Motor neuron (in vitro differentiated cells): ENCODE measurements around the gene IL1RAPL1. TPM values are rescaled to one million over a fixed set of nuclear protein-coding genes. Genes with fewer than 3 reads are reported as not detected.
"Not testable (repeated sequence)": the region's sequence is repeated elsewhere in the genome, so short reads cannot be mapped to it uniquely, and the experiment has no call there.

Experiments used
- ATAC-seq, 8 experiments: fragments of 200-7000 bp; cut with Tn5 transposase; replicated peaks in 6 of 8; 2 replicates each; pipeline ENCODE4 v1.8.0; 2021; ENCODE audit warnings: mild to moderate bottlenecking in 8 of 8, moderate library complexity in 8 of 8
- H3K27ac ChIP-seq, 2 donors: fragments of 250-450 bp; sonication (Bioruptor Pico); 2 replicates each; pipeline ENCODE4 v1.9.0; 2021; ENCODE audit warnings: antibody characterized with exemption in 2 of 2, mild to moderate bottlenecking in 2 of 2, moderate library complexity in 1 of 2
- H3K4me1 ChIP-seq, 2 donors: fragments of 250-450 bp; sonication (Bioruptor Pico); replicated peaks in 1 of 2; 2 replicates each; pipeline ENCODE4 v1.6.1; 2021; ENCODE audit warnings: antibody characterized with exemption in 2 of 2, mild to moderate bottlenecking in 2 of 2, moderate library complexity in 1 of 2
- H3K4me3 ChIP-seq, 5 donors: fragments of 250-450 bp; sonication (Bioruptor Pico); 2 replicates each; pipeline ENCODE4 v1.9.0; 2021; ENCODE audit warnings: antibody characterized with exemption in 5 of 5, mild to moderate bottlenecking in 5 of 5, moderate library complexity in 4 of 5
- WGBS, 10 experiments: fragments of 450-650 bp; shearing (Covaris generic); methylation state at CpG; one replicate each; pipeline ENCODE4 v1.0.0; 2022; 5-methylcytosine and 5-hydroxymethylcytosine counted together
- in situ Hi-C, 9 experiments: fragments of 400-800 bp; cut with MboI; loops; one replicate each; pipeline ENCODE4 v1.15.0; 2021; ENCODE audit warnings: low sequenced_read_pairs in 9 of 9, low pct_unique_long_range_greater_than_20kb in 2 of 9; ENCODE audit not compliant: unreplicated experiment in 9 of 9
- total RNA-seq, 8 experiments: library from RNA; unstranded; fragments of 300-600 nt; gene quantifications; 2 replicates each; pipeline versions ENCODE4 v1.2.3 to v1.2.4, GENCODE V29; 2022

Gene IL1RAPL1
- total RNA-seq, 8 experiments from 2014 or later = 0.18 to 6.1 (median 4.0) TPM; not detected in 2

- ATAC-seq = no peak
- in situ Hi-C loops = no loop called here
- Histone ChIP-seq H3K27ac (no peak overlapping the region), H3K4me1 (no peaks in the 10 kb centered on the region), H3K4me3 (no peak overlapping the region)
- 0 to 100% (median 80%) methylated on average over 1 to 2 of the region's 2 CpGs; no CpG with 5 or more reads in 1 of the 10 experiments for WGBS, 10 experiments
Observed at GRCh38 chrX:28719620-28720019, 132.4 kb downstream of the IL1RAPL1 start.

GRCh38 chrX:28752330-28752729 lies 165.1 kb downstream of the IL1RAPL1 start:
- no peak overlapping the region for H3K27ac ChIP-seq

GRCh38 chrX:28756175-28756574 lies 168.9 kb downstream of the IL1RAPL1 start:
- no peak overlapping the region for H3K4me3 ChIP-seq
- H3K4me1 ChIP-seq = no peaks in the 10 kb centered on the region
- 0 to 70% (median 36%) methylated on average over 1 to 2 of the region's 2 CpGs; no CpG with 5 or more reads in 2 of the 10 experiments for WGBS, 10 experiments
- no peak overlapping the region for H3K27ac ChIP-seq
- in situ Hi-C loops = no loop called here
- no peak for ATAC-seq

More at GRCh38 chrX:28752330-28752729, 165.1 kb downstream of the IL1RAPL1 start:
- Histone ChIP-seq H3K4me3 (no peak overlapping the region), H3K4me1 (no peaks in the 10 kb centered on the region)
- in situ Hi-C loops = no loop called here
- no peak for ATAC-seq
- WGBS, 10 experiments = 0 to 60% (median 14%) methylated on average over 1 to 2 of the region's 2 CpGs; no CpG with 5 or more reads in 4 of the 10 experiments

GRCh38 chrX:28756647-28757046 lies 169.4 kb downstream of the IL1RAPL1 start:
- H3K4me1 ChIP-seq = no peaks in the 10 kb centered on the region
- no peak for ATAC-seq
- H3K4me3 ChIP-seq = no peak overlapping the region
- in situ Hi-C loops = no loop called here
- H3K27ac ChIP-seq = no peak overlapping the region

DNA sequence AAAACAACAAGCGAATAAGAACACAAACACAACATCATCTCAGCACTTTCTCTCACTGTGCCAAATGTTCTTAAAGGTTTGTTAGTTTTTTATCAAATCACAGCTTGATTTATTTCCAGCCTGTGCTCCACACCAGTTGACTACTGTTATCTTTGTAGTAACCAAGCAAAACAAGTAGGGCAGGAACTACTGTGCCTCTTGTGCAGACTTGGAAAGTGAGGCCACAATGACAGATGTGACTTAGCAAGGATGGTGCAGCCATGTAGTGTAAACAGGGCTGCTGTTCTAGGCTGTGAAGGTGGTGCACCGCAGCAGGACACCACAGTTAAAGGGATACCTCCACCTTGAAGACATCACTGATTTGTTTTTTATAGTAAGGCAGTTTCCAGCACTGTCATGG lies 170.0 kb downstream of the IL1RAPL1 start:
- 0 to 100% (median 51%) methylated on average over 1 of the region's 2 CpGs; no CpG with 5 or more reads in 4 of the 10 experiments for WGBS, 10 experiments
- H3K4me3 ChIP-seq = no peak overlapping the region
- no peaks in the 10 kb centered on the region for H3K4me1 ChIP-seq
- in situ Hi-C loops = no loop called here
- ATAC-seq = no peak
- H3K27ac ChIP-seq = no peak overlapping the region

DNA sequence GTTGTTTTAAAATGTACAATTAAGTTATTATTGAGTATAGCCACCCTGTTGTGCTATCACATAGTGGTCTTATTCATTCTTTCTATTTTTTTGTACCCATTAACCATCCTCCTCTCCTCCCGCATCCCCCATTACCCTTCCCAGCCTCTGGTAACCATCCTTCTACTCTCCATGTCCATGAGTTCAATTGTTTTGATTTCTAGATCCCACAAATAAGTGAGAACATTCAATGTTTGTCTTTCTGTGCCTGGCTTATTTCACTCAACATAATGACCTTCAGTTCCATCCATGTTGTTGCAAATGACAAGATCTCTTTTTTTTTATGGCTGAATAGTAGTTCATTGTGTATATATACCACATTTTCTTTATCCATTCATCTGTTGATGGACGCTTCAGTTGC lies 179.3 kb downstream of the IL1RAPL1 start:
- in situ Hi-C loops, ATAC-seq, H3K4me1 ChIP-seq, H3K27ac ChIP-seq, H3K4me3 ChIP-seq: not testable (repeated sequence)
- WGBS, 10 experiments = 0 to 100% (median 58%) methylated on average over 1 to 2 of the region's 2 CpGs; no CpG with 5 or more reads in 2 of the 10 experiments

DNA sequence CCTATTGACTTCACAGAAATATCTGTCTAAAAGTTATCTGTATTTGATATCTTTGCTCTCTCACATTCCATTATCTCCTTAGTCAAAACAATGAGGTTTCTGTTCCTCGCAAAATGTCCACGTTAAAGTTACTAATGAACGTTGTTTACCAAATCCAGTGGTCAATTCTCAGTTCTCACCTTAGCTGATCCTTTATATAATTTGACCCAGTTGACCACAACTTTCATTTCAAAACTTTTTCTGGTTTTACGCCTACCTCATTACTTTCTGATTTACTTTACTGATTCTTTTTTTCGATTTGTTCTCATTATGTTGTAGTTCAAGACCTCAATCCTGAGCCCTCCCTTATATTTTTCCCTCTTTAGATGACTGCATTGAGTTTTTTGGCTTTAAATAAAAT lies 186.6 kb downstream of the IL1RAPL1 start:
- 0 to 95% (median 69%) methylated on average over 1 to 5 of the region's 5 CpGs; no CpG with 5 or more reads in 2 of the 10 experiments for WGBS, 10 experiments
- no peak for ATAC-seq
- no peaks in the 10 kb centered on the region for H3K4me1 ChIP-seq
- no peak overlapping the region for H3K27ac ChIP-seq
- in situ Hi-C loops = no loop called here
- H3K4me3 ChIP-seq = no peak overlapping the region

- H3K4me3 ChIP-seq = no peak overlapping the region
- no peak overlapping the region for H3K27ac ChIP-seq
- H3K4me1 ChIP-seq = no peaks in the 10 kb centered on the region
- 0 to 79% methylated on average over 1 to 2 of the region's 2 CpGs; no CpG with 5 or more reads in 8 of the 10 experiments for WGBS, 10 experiments
- in situ Hi-C loops = no loop called here
- no peak for ATAC-seq
Observed at GRCh38 chrX:28787206-28787605, 200.0 kb downstream of the IL1RAPL1 start.

- H3K4me1 ChIP-seq, H3K27ac ChIP-seq, ATAC-seq, in situ Hi-C loops, H3K4me3 ChIP-seq: not testable (repeated sequence)
- WGBS, 10 experiments = 18 to 100% (median 45%) methylated on average over 1 to 3 of the region's 5 CpGs; no CpG with 5 or more reads in 4 of the 10 experiments
Observed at GRCh38 chrX:28800671-28801070, 213.4 kb downstream of the IL1RAPL1 start.

- no peak overlapping the region for H3K27ac ChIP-seq
- no peak overlapping the region for H3K4me3 ChIP-seq
- in situ Hi-C loops = no loop called here
- H3K4me1 ChIP-seq = no peaks in the 10 kb centered on the region
- WGBS, 10 experiments = 0 to 100% (median 44%) methylated on average over 1 of the region's 1 CpG; no CpG with 5 or more reads in 3 of the 10 experiments
- ATAC-seq = no peak
Observed at GRCh38 chrX:28802625-28803024, 215.4 kb downstream of the IL1RAPL1 start.

- no peak overlapping the region for H3K27ac ChIP-seq
- H3K4me1 ChIP-seq = no peaks in the 10 kb centered on the region
- in situ Hi-C loops = no loop called here
- WGBS, 10 experiments = 0 to 80% (median 57%) methylated on average over 1 of the region's 1 CpG; no CpG with 5 or more reads in 7 of the 10 experiments
- H3K4me3 ChIP-seq = no peak overlapping the region
- no peak for ATAC-seq
Observed at GRCh38 chrX:28835991-28836390, 248.7 kb downstream of the IL1RAPL1 start.

- Histone ChIP-seq H3K4me1 (no peaks in the 10 kb centered on the region), H3K4me3 (no peak overlapping the region), H3K27ac (no peak overlapping the region)
- in situ Hi-C loops = no loop called here
- 0 to 100% (median 41%) methylated on average over 1 to 3 of the region's 3 CpGs; no CpG with 5 or more reads in 5 of the 10 experiments for WGBS, 10 experiments
- no peak for ATAC-seq
Observed at GRCh38 chrX:28843817-28844216, 256.6 kb downstream of the IL1RAPL1 start.

DNA sequence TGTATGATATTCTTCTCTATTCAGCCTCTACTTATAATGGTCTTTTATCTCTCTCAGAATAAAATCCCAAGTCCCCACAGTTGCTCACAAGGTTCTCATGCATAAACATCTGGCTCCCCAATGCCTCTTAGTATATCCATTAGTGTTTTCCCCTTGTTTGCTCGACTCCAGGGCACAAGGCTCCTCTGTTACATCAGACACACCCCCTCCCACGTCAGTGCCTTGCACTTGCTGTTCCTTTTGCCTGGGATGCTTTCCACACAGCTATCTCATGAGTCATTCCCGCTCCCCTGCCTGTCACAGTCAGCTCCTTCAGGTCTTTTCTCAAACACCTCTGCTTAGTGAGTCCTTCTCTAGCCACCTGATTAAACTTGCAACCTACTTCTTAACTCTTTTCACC lies 260.2 kb downstream of the IL1RAPL1 start:
- H3K4me3 ChIP-seq = no peak overlapping the region
- peak in 4 of 8 experiments; percentile 32 to 96 (median 57) for ATAC-seq
- in situ Hi-C loops = no loop called here
- 0 to 30% (median 0%) methylated on average over 1 to 3 of the region's 3 CpGs; no CpG with 5 or more reads in 7 of the 10 experiments for WGBS, 10 experiments
- no peak overlapping the region for H3K27ac ChIP-seq
- peaks cover 0 to 3% of the 10 kb centered on the region in 2 donors for H3K4me1 ChIP-seq

DNA sequence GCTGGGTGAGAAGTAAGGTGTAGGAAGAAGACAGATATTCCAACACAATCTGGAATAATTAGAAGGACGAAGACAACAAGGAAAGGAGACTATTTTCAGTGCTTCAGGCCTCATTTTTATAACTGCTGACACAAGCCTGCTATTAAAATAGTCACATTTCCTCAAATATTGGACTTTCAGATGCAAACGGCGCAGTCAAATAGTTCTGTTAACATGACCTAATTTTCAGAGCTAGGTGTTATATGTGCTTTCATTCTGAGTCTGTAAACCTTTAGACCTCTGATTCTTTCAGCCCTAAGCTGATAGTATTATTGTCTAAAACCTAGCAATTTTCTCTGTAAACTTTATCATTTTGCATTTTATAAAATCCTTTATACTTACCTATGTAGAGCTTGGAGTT lies 261.5 kb downstream of the IL1RAPL1 start:
- Histone ChIP-seq H3K4me1 (peaks cover 0 to 3% of the 10 kb centered on the region in 2 donors), H3K27ac (no peak overlapping the region), H3K4me3 (no peak overlapping the region)
- in situ Hi-C loops = no loop called here
- 27 to 100% (median 53%) methylated on average over 1 to 3 of the region's 3 CpGs; no CpG with 5 or more reads in 4 of the 10 experiments for WGBS, 10 experiments
- no peak for ATAC-seq
